Breast epithelium (tissue), 4 donors: ENCODE results near the gene OGFR. TPM values are rescaled to one million over a fixed set of nuclear protein-coding genes. Genes with fewer than 3 reads are reported as not detected.

Source experiments
- DNase-seq, 2 donors: peaks; one replicate each; pipeline ENCODE4 v3.0.0-alpha.2; 2019; ENCODE audit warnings: low spot score in 2 of 2
- H3K27ac ChIP-seq, 2 donors: fragments of 200-600 bp; sonication (generic) in 1 of 2; one replicate each; pipeline ENCODE4 v1.5.1; 2016 to 2019; ENCODE audit warnings: mild to moderate bottlenecking in 1 of 2
- H3K27me3 ChIP-seq, 2 donors: fragments of 200-600 bp; sonication (generic) in 1 of 2; one replicate each; pipeline versions ENCODE4 v1.5.1 to v1.6.0; 2017 to 2019; ENCODE audit warnings: control low read depth in 1 of 2, mild to moderate bottlenecking in 1 of 2
- H3K36me3 ChIP-seq: fragments of 200-600 bp; one replicate; pipeline ENCODE4 v1.5.1; 2019
- H3K4me1 ChIP-seq, 2 donors: fragments of 200-600 bp; sonication (generic); one replicate each; pipeline ENCODE4 v1.5.1; 2016 to 2019; ENCODE audit warnings: control low read depth in 1 of 2
- H3K4me3 ChIP-seq, 3 donors: fragments of 200-600 bp; sonication (generic); 1 replicate in 2 of 3; 2 replicates in 1 of 3; pipeline ENCODE4 v1.5.1; 2016 to 2019; ENCODE audit warnings: mild to moderate bottlenecking in 3 of 3, moderate library complexity in 2 of 3
- H3K9me3 ChIP-seq, 2 donors: fragments of 200-600 bp; sonication (generic) in 1 of 2; one replicate each; pipeline ENCODE4 v1.5.1; 2016 to 2019; ENCODE audit warnings: control low read depth in 1 of 2
- POLR2A ChIP-seq: fragments of 450-650 bp; IDR thresholded peaks from one replicate; pipeline ENCODE4 v1.6.1; 2016; ENCODE audit warnings: antibody characterized with exemption, mild to moderate bottlenecking, moderate library complexity
- POLR2AphosphoS5 ChIP-seq, 3 donors: sonication (generic); formaldehyde crosslinking; IDR thresholded peaks; one replicate each; pipeline ENCODE4 v1.6.1; 2017; ENCODE audit warnings: antibody characterized with exemption in 3 of 3
- intact Hi-C: fragments of 100-400 bp; cut with DNase I; formaldehyde crosslinking; loops from one replicate; pipeline ENCODE4 v1.15.1; 2023; ENCODE audit warnings: low total_unique reads
- total RNA-seq, 3 donors: library from RNA; depleted of rRNA; stranded (reverse); fragments of >200 nt; gene quantifications; one replicate each; pipeline ENCODE4 v1.1.0, GENCODE V29; 2016
- TF ChIP-seq, protein P1 (sequence below), 3 donors: fragments of 450-650 bp; IDR thresholded peaks; one replicate each; pipeline ENCODE4 v1.5.1; 2016 to 2017; ENCODE audit warnings: antibody characterized with exemption in 3 of 3, mild to moderate bottlenecking in 3 of 3, moderate library complexity in 3 of 3

Gene OGFR
- total RNA-seq, 3 donors from 2014 or later = 38.5 to 45.3 (median 44.2) TPM

DNA sequence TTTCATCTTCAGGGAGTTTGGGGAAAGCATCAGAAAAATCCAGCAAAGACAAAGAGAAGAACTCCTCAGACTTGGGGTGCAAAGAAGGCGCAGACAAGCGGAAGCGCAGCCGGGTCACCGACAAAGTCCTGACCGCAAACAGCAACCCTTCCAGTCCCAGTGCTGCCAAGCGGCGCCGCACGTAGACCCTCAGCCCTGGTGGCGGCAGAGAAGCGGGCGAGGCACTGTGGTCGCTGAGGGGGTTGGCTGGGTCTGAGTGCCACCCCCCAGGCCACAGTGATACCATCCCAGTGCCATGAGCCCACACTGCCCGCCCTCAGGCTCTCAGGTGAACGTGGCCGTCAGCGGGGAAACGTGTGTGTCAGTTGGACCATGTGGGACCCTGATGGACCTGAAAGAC, 5.2 kb upstream of the OGFR start:
- no peak overlapping the region for H3K4me3 ChIP-seq
- no peaks in the 10 kb centered on the region for H3K9me3 ChIP-seq
- H3K4me1 ChIP-seq = no peaks in the 10 kb centered on the region
- H3K36me3 ChIP-seq = no peaks in the 10 kb centered on the region
- TF ChIP-seq POLR2A (no peak), POLR2AphosphoS5 (IDR thresholded peaks at IDR 0.05) (no peak)
- TF ChIP-seq, protein P1, sequence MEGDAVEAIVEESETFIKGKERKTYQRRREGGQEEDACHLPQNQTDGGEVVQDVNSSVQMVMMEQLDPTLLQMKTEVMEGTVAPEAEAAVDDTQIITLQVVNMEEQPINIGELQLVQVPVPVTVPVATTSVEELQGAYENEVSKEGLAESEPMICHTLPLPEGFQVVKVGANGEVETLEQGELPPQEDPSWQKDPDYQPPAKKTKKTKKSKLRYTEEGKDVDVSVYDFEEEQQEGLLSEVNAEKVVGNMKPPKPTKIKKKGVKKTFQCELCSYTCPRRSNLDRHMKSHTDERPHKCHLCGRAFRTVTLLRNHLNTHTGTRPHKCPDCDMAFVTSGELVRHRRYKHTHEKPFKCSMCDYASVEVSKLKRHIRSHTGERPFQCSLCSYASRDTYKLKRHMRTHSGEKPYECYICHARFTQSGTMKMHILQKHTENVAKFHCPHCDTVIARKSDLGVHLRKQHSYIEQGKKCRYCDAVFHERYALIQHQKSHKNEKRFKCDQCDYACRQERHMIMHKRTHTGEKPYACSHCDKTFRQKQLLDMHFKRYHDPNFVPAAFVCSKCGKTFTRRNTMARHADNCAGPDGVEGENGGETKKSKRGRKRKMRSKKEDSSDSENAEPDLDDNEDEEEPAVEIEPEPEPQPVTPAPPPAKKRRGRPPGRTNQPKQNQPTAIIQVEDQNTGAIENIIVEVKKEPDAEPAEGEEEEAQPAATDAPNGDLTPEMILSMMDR (IDR thresholded peaks at IDR 0.05) = no peak
- H3K27ac ChIP-seq = no peak overlapping the region
- intact Hi-C loops = no loop called here
- no peaks in the 10 kb centered on the region for H3K27me3 ChIP-seq
- DNase-seq = no peak

DNA sequence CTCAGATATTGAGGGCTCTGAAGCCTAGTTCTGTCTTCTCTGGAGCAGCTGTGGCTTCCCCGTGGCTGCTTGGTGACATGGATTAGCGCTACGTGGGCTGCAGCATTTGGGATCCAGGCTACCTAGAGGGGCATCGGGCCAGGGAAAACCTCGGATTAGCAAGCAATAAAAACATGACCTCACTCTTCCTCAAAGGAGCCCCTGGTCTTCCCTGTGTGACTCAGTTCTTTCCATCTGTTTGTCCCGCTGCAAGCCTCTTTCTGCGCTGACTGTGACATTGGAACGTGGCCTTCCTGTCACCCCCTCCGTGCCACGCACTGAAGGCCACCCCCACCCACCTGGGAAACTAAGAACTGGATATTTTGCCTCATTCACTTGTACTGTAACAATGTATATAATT, 4.8 kb upstream of the OGFR start:
- TF ChIP-seq POLR2AphosphoS5 (IDR thresholded peaks at IDR 0.05) = no peak

DNA sequence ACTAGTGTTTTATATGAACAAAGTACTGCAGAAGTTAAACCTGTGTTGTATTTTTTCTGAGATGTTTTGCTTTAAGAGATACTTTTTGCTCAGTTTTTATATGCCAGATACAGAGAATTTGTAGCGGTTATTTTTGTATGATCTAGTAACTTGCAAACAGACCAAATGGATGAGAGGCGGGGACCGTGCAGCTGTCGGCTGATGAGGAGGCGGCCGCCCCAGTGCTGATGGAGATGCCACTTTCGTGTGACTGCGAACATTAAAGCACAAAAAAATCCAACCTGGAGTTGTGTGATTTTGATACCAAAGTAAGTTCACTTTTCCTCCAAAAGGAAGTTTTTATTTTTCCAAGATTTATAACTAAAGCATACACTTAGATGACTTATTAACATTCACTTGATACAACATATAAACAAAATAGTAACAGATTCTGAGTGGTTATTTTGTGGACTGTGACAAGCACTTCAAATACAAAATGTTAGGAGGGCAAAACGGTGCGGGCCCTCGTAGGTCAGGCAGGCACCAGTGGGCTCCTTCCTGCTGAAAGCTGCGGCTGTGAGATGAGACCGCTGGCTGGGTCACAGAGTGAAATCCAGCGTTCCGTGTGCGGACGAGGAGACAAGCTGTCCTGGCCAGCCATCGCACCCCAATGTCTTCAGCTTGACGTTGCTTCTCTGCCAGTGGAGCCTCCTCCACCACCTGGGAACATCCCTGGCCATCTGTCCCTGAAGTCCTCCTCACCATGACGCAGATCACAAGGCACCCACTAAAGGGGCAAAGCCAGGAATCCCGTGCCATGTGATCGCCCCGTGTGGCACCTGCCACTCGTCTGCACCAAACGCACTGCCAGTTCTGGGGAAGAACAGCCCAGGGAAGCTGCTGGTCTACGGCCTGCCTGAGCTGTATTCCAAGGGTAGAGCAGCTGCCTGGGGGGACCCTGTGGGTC, 4.0 kb upstream of the OGFR start:
- Histone ChIP-seq H3K9me3 (no peaks in the 10 kb centered on the region), H3K27me3 (no peaks in the 10 kb centered on the region), H3K4me1 (peaks cover 0 to 3% of the 10 kb centered on the region in 2 donors), H3K4me3 (no peak overlapping the region), H3K36me3 (no peaks in the 10 kb centered on the region), H3K27ac (no peak overlapping the region)
- intact Hi-C loops = no loop called here
- TF ChIP-seq, protein P1 (IDR thresholded peaks at IDR 0.05) = no peak
- TF ChIP-seq POLR2A = no peak
- no peak for TF ChIP-seq POLR2AphosphoS5 (IDR thresholded peaks at IDR 0.05)
- no peak for DNase-seq

More for the DNA sequence above, 4.8 kb upstream of the OGFR start:
- no peak for DNase-seq
- H3K27ac ChIP-seq = no peak overlapping the region
- intact Hi-C loops = no loop called here
- H3K9me3 ChIP-seq = no peaks in the 10 kb centered on the region
- no peaks in the 10 kb centered on the region for H3K36me3 ChIP-seq
- H3K4me1 ChIP-seq = no peaks in the 10 kb centered on the region
- H3K4me3 ChIP-seq = no peak overlapping the region
- H3K27me3 ChIP-seq = no peaks in the 10 kb centered on the region

DNA sequence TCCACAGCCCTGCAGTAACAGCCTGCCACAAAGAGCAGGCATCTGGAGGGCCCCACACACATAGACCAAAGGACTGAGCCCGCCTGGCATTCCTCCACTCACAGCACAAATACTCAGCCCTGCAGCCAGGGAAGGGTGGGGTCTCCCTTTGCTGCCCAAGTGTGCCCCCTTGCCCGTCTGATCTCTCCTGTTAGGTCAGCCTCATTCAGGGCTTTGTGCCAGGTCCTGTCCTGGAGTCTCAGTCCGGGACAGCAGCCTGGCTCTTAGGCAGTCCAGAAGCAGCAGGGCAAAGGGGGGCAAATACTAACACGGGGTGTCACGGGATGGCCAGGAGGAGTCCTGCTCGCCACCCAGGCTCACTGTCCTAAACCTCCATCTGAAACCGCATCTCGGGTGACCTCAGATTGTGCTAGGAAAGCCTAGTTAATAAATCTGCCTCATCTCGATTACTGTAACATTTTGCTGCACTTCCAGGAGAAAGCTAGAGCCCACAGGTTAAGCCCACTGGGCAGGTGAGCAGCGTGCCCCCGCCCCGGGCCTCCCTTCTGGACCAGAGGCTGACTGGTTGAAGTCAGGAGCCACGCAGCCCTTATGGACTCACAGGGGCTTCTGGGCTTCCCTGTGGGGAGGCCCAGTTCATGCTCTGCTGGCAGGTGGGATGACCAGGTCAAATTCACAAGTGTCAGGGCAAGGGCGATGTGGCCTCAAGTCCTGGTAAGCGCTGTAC, 3.2 kb upstream of the OGFR start:
- H3K9me3 ChIP-seq = no peaks in the 10 kb centered on the region
- no peak for TF ChIP-seq POLR2AphosphoS5 (IDR thresholded peaks at IDR 0.05)
- TF ChIP-seq, protein P1 (IDR thresholded peaks at IDR 0.05) = no peak
- no peak for TF ChIP-seq POLR2A
- no peaks in the 10 kb centered on the region for H3K27me3 ChIP-seq
- no peak overlapping the region for H3K27ac ChIP-seq
- no peaks in the 10 kb centered on the region for H3K36me3 ChIP-seq
- H3K4me3 ChIP-seq = no peak overlapping the region
- intact Hi-C loops = no loop called here
- DNase-seq = no peak
- peaks cover 8 to 12% of the 10 kb centered on the region in 2 donors for H3K4me1 ChIP-seq

DNA sequence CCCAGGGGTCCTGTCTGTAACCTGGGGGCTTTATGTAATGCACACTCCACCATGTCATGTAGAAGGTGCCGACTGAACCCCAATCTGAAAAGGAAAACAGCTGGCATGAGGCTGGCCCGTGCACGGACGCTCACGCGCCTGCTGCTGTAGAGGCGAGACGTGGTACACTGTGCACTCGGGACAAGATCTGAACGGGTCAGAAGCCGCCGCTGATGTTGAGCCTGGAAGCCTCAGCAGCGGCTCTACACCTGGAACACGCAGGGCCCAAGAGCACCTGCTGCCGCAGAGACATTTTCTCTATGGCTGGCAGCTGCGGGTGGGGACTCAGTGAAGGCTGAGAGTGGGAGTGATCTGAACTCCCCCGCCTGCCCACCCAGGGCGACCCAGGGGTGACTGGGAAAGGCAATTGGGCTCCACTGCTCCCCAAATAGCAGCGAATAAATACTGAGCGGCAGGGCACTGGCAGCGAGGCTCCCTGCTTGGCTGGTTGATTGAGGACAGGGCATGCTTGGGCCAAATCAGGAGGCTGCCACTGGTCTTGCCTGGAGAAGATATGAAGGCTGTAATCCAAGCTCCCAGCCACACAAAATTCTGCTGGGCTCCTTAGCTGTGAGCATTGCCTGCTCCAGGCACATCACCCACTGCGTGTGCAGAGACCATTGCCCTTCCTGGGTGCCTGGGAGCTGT, 2.5 kb upstream of the OGFR start:
- Histone ChIP-seq H3K27ac (no peak overlapping the region), H3K9me3 (no peaks in the 10 kb centered on the region), H3K36me3 (no peaks in the 10 kb centered on the region), H3K4me3 (no peak overlapping the region), H3K4me1 (peaks cover 12% of the 10 kb centered on the region in 2 donors), H3K27me3 (no peaks in the 10 kb centered on the region)
- intact Hi-C loops = no loop called here
- TF ChIP-seq POLR2A = no peak
- TF ChIP-seq, protein P1 (IDR thresholded peaks at IDR 0.05) = no peak
- TF ChIP-seq POLR2AphosphoS5 (IDR thresholded peaks at IDR 0.05) = no peak
- no peak for DNase-seq
